Measurements from ENCODE around the gene SORBS1. TPM values are rescaled to one million over a fixed set of nuclear protein-coding genes. Genes with fewer than 3 reads are reported as not detected.

SORBS1 gene
- total and polyA plus RNA-seq, 3 experiments from 2014 or later, result 0.28 to 1.7 (median 0.92) TPM

DNA sequence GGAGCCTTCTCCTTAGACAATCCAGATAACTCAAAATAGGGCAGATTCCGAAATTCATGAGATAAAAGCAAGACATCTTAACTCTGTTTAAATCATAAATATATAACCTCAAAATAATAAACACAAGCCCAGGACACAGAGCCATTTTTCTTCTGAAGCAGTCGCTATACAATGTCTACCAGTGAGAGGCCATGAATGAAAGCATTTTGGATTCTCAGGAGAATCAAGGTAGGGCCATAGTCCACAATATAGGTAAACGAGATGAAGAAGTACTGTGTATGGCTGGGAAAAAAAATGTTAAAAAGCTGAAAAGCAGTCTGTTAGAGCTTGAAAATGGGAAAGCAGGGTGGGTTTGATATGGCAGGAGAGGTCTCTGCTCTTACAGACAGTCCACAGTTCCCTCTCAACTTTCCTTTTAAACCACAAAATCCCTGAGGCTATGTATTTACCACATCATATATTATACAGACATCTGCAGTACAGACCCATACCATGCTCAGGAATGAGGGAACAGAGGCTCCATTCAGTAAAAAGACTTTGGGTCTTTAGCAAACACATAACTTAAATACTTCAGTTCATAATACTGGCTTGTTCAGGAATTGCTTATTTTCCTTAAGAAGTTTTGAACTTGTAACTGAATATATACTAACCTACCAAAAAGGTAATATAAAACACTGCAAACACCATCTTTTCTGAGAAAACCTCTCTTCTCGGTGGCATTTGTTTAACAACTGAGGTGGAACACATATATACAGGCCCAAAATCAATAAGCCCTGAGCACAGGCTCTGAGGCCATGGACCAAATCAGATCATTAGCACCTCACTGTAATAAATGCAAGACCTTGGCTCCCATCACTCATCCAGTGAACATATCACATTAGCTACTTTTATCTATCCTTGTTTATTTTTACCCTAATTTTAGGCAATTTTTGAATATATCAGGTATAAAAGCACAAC lies 109.3 kb downstream of the SORBS1 start:
- Histone ChIP-seq H3K27ac (ENCODE audit: low read depth, low read length) (no peak overlapping the region), H3K36me3 (ENCODE audit: insufficient read depth, low read length) (no peaks in the 10 kb centered on the region), H3K9me3 (ENCODE audit: low read length) (no peaks in the 10 kb centered on the region), H3K4me1 (ENCODE audit: insufficient read depth, low read length) (no peaks in the 10 kb centered on the region), H3K27me3 (ENCODE audit: insufficient read depth, low read length, poor library complexity, severe bottlenecking) (no peaks in the 10 kb centered on the region), H3K4me3 (ENCODE audit: low read length) (no peak overlapping the region)
- DNase-seq, result no peak
- Mint-ChIP-seq H3K27ac (no peak overlapping the region), H3K4me1 (no peaks in the 10 kb centered on the region), H3K4me3 (no peak overlapping the region), H3K36me3 (no peaks in the 10 kb centered on the region), H3K9me3 (no peaks in the 10 kb centered on the region), H3K27me3 (peaks cover 11 to 36% of the 10 kb centered on the region in 2 donors)
- ChIA-PET POLR2A (no interaction called here), CTCF (no interaction called here)

DNA sequence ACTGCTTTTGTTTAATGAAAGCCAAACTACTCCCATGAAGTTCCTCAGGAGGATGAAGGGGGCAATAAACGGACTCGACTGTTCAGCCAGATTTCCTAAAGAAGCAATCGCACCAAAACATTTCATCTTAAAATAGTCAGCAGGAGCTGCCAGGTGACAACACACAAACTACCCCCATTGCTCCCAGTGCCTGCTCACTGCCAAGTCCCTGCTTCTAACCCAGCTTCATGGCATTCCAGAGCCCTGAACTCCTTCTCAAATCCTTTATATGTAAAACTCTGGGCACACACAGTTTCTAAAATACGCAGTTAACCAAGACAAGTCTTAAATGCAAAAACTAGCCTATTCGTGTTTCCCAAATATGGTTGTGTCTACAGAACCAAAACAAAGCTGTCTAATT lies 110.0 kb downstream of the SORBS1 start:
- Histone ChIP-seq H3K27me3 (ENCODE audit: insufficient read depth, low read length, poor library complexity, severe bottlenecking) (no peaks in the 10 kb centered on the region), H3K4me1 (ENCODE audit: insufficient read depth, low read length) (no peaks in the 10 kb centered on the region), H3K27ac (ENCODE audit: low read depth, low read length) (no peak overlapping the region), H3K9me3 (ENCODE audit: low read length) (no peaks in the 10 kb centered on the region), H3K36me3 (ENCODE audit: insufficient read depth, low read length) (no peaks in the 10 kb centered on the region), H3K4me3 (ENCODE audit: low read length) (no peak overlapping the region)
- Mint-ChIP-seq H3K9me3 (no peaks in the 10 kb centered on the region), H3K27me3 (peaks cover 11 to 36% of the 10 kb centered on the region in 2 donors), H3K4me1 (no peaks in the 10 kb centered on the region), H3K4me3 (no peak overlapping the region), H3K27ac (no peak overlapping the region), H3K36me3 (no peaks in the 10 kb centered on the region)
- no peak for DNase-seq
- ChIA-PET POLR2A (no interaction called here), CTCF (interaction anchor here (1.3 to 2.7 kb wide), 2 partner anchors 10 to 21 kb away, joined by 3 to 8 read pairs; no protein-coding TSS in a partner anchor)

DNA sequence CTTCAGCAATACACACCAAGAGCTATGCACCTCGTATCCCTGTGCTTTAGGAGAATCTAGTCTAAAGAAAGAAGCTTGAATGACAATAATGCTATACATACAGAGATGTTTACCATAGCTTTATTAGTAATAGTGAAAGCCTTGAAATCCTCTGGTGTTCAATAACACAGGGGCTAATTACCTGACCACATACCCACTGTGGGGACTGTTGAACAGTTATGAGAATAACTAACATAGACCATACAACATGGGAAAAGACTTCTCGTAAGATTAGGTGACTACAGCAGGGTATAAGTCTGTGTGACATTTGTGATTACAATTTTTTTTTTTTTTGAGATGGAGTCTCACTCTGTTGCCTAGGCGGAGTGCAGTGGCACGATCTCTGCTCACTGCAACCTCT lies 111.0 kb downstream of the SORBS1 start:
- no peaks in the 10 kb centered on the region for H3K27me3 ChIP-seq (ENCODE audit: insufficient read depth, low read length, poor library complexity, severe bottlenecking)
- no peaks in the 10 kb centered on the region for H3K4me1 Mint-ChIP-seq
- H3K36me3 Mint-ChIP-seq, result no peaks in the 10 kb centered on the region
- ChIA-PET CTCF (interaction anchor here (1.3 to 2.7 kb wide), 2 partner anchors 9 to 20 kb away, joined by 3 to 8 read pairs; no protein-coding TSS in a partner anchor), POLR2A (no interaction called here)
- peaks cover 6 to 35% of the 10 kb centered on the region in 2 donors for H3K27me3 Mint-ChIP-seq
- no peak overlapping the region for H3K4me3 Mint-ChIP-seq
- H3K4me1 ChIP-seq (ENCODE audit: insufficient read depth, low read length), result no peaks in the 10 kb centered on the region
- H3K4me3 ChIP-seq (ENCODE audit: low read length), result no peak overlapping the region
- no peaks in the 10 kb centered on the region for H3K9me3 Mint-ChIP-seq
- H3K9me3 ChIP-seq (ENCODE audit: low read length), result no peaks in the 10 kb centered on the region
- H3K27ac ChIP-seq (ENCODE audit: low read depth, low read length), result no peak overlapping the region
- H3K36me3 ChIP-seq (ENCODE audit: insufficient read depth, low read length), result no peaks in the 10 kb centered on the region
- no peak for DNase-seq
- H3K27ac Mint-ChIP-seq, result no peak overlapping the region

DNA sequence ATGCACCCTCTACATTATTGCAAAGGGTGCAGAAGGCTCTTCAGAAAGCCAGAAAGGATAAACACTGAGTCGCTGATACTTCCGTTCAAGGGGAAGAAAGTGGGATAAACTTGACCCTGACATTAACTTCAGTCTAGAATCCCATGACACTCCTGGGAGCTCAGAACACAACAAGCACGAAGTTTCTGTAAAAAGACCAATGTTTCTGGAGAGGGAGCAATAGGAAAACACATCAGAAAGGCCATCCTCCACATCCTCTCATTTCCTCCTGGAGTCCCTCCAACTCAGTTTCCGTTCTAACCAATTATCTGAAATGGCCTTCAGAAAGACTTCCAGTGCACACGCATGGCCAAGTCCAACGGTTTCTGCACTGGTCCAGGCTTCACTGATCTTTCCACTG lies 113.5 kb downstream of the SORBS1 start:
- H3K27ac ChIP-seq (ENCODE audit: low read depth, low read length), result no peak overlapping the region
- H3K9me3 ChIP-seq (ENCODE audit: low read length), result no peaks in the 10 kb centered on the region
- no peak overlapping the region for H3K4me3 ChIP-seq (ENCODE audit: low read length)
- DNase-seq, result no peak
- H3K36me3 ChIP-seq (ENCODE audit: insufficient read depth, low read length), result no peaks in the 10 kb centered on the region
- no peaks in the 10 kb centered on the region for H3K9me3 Mint-ChIP-seq
- CTCF ChIA-PET, result interaction anchor here (10.7 kb wide), 1 partner anchor 17 kb away, joined by 72 read pairs; no protein-coding TSS in a partner anchor
- H3K27me3 Mint-ChIP-seq, result peaks cover 6 to 36% of the 10 kb centered on the region in 2 donors
- no peaks in the 10 kb centered on the region for H3K36me3 Mint-ChIP-seq
- peak overlapping the region in 1 of 8 donors; percentile 11 for H3K27ac Mint-ChIP-seq
- no peaks in the 10 kb centered on the region for H3K27me3 ChIP-seq (ENCODE audit: insufficient read depth, low read length, poor library complexity, severe bottlenecking)
- no peaks in the 10 kb centered on the region for H3K4me1 ChIP-seq (ENCODE audit: insufficient read depth, low read length)
- H3K4me1 Mint-ChIP-seq, result no peaks in the 10 kb centered on the region
- POLR2A ChIA-PET, result no interaction called here
- H3K4me3 Mint-ChIP-seq, result no peak overlapping the region

DNA sequence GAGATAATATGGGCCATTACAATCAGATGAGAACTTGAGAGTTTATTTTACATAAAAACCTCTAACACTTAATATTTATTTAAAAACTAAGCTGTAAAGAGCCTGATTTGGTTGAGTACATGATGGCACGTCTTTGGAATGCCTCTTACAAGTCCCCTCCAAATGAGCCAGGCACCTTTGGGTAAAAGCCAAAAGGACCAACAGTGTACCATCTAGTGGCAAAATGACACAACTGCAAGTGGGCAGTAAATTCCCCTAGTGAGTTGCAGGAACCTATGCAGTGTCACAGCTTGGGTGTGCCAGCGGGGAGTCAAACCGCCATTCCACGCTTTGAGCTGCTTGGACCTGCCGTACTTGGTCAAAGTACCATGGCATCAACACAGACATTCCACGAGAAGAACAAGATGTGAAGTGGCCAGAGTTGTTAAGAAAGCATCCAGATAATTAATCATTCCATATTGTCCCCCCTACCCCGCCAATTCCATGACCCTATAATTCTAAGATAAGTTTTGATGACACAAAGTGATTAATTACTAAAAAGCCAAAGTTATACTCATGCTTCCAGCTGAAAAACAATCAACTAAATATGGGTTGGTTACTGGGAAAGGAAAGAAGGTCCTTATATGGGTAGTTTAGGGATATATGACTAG lies 115.2 kb downstream of the SORBS1 start:
- Mint-ChIP-seq H3K36me3 (no peaks in the 10 kb centered on the region), H3K4me3 (no peak overlapping the region), H3K4me1 (peaks cover 2 to 5% (median 5%) of the 10 kb centered on the region in 3 donors), H3K27me3 (peaks cover 6 to 28% of the 10 kb centered on the region in 2 donors), H3K9me3 (no peaks in the 10 kb centered on the region), H3K27ac (no peak overlapping the region)
- Histone ChIP-seq H3K27me3 (ENCODE audit: insufficient read depth, low read length, poor library complexity, severe bottlenecking) (no peaks in the 10 kb centered on the region), H3K27ac (ENCODE audit: low read depth, low read length) (no peak overlapping the region), H3K36me3 (ENCODE audit: insufficient read depth, low read length) (no peaks in the 10 kb centered on the region), H3K4me1 (ENCODE audit: insufficient read depth, low read length) (no peaks in the 10 kb centered on the region), H3K4me3 (ENCODE audit: low read length) (no peak overlapping the region), H3K9me3 (ENCODE audit: low read length) (no peaks in the 10 kb centered on the region)
- CTCF ChIA-PET, result interaction anchor here (0.9 to 10.7 kb wide), 5 partner anchors 9 to 86 kb away, joined by 3 to 72 read pairs (median 3); no protein-coding TSS in a partner anchor
- POLR2A ChIA-PET, result no interaction called here
- peak in 1 of 5 donors; percentile 6 for DNase-seq

DNA sequence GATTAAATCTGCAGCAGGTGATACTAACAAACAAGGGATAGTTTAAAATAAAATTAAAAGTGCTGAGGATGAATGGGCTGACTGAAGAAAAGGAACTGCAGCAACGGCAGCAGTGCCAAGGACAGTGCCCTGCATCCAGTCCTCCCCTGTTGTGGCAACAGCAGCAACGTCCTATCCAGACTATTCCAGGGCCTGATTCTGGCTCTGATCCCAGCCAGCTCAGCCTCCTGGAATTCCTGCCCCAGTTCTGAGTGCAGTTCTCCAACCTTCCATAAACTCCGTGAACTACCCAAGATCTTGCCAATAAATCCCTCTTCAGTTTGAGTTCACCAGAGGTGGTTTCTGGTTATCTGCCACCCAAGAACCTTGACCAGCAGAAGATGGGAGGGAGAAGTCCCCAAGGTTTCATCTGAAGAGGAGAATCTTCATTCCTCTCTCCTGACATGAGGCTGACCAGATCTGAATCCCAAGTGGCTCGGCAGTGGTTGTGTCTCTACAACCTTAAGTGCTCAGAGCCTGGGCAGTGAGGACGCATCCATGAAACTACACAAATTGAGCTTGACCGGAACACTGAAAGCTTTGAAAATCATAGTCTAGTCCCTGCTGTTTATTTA lies 115.8 kb downstream of the SORBS1 start:
- no peaks in the 10 kb centered on the region for H3K36me3 Mint-ChIP-seq
- ChIA-PET POLR2A (no interaction called here), CTCF (interaction anchor here (1.3 to 10.7 kb wide), 4 partner anchors 10 to 86 kb away, joined by 3 to 72 read pairs (median 4); no protein-coding TSS in a partner anchor)

DNA sequence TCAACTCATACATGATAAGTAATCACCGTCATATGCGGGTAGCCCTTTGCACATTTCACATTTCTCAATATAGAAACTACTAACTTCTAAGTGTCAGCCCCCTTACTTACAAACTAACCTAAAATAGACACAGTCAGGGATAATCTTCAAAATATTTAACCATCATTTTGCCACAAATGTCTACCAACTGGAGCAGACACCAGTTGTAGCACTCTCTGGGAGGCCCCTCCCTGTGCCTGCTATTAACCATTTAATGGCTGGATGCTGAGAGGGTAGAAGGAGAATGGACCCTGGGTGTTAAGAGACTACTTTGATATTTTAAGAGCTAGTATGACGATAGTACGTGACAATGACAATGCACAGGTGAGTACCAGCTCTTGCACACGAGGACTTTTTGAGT lies 116.4 kb downstream of the SORBS1 start:
- CTCF ChIA-PET, result interaction anchor here (1.6 to 10.7 kb wide), 2 partner anchors 10 to 14 kb away, joined by 5 to 72 read pairs; no protein-coding TSS in a partner anchor
- no peaks in the 10 kb centered on the region for H3K36me3 Mint-ChIP-seq
- no peak overlapping the region for H3K27ac Mint-ChIP-seq
- H3K27me3 Mint-ChIP-seq, result peaks cover 6 to 26% of the 10 kb centered on the region in 2 donors
- H3K27ac ChIP-seq (ENCODE audit: low read depth, low read length), result no peak overlapping the region
- no peak overlapping the region for H3K4me3 ChIP-seq (ENCODE audit: low read length)
- DNase-seq, result no peak
- no peaks in the 10 kb centered on the region for H3K27me3 ChIP-seq (ENCODE audit: insufficient read depth, low read length, poor library complexity, severe bottlenecking)
- no peak overlapping the region for H3K4me3 Mint-ChIP-seq
- no peaks in the 10 kb centered on the region for H3K9me3 Mint-ChIP-seq
- no peaks in the 10 kb centered on the region for H3K36me3 ChIP-seq (ENCODE audit: insufficient read depth, low read length)
- H3K4me1 ChIP-seq (ENCODE audit: insufficient read depth, low read length), result no peaks in the 10 kb centered on the region
- POLR2A ChIA-PET, result no interaction called here
- H3K4me1 Mint-ChIP-seq, result peaks cover 3 to 8% (median 7%) of the 10 kb centered on the region in 3 donors
- no peaks in the 10 kb centered on the region for H3K9me3 ChIP-seq (ENCODE audit: low read length)

More for the DNA sequence above, 115.8 kb downstream of the SORBS1 start:
- peaks cover 3 to 8% (median 7%) of the 10 kb centered on the region in 3 donors for H3K4me1 Mint-ChIP-seq
- peaks cover 6 to 26% of the 10 kb centered on the region in 2 donors for H3K27me3 Mint-ChIP-seq
- no peak overlapping the region for H3K27ac Mint-ChIP-seq
- Histone ChIP-seq H3K27me3 (ENCODE audit: insufficient read depth, low read length, poor library complexity, severe bottlenecking) (no peaks in the 10 kb centered on the region), H3K27ac (ENCODE audit: low read depth, low read length) (no peak overlapping the region), H3K4me1 (ENCODE audit: insufficient read depth, low read length) (no peaks in the 10 kb centered on the region), H3K36me3 (ENCODE audit: insufficient read depth, low read length) (no peaks in the 10 kb centered on the region), H3K4me3 (ENCODE audit: low read length) (no peak overlapping the region), H3K9me3 (ENCODE audit: low read length) (no peaks in the 10 kb centered on the region)
- H3K4me3 Mint-ChIP-seq, result no peak overlapping the region
- no peak for DNase-seq
- H3K9me3 Mint-ChIP-seq, result no peaks in the 10 kb centered on the region

Measured in CD8-positive, alpha-beta memory T cell (primary cell).